Fibroblast of lung (primary cell): ENCODE results near the gene RUNX2. TPM values are rescaled to one million over a fixed set of nuclear protein-coding genes. Genes with fewer than 3 reads are reported as not detected.
A peak's percentile ranks its signal among the peaks of the same experiment; 100 is the strongest.

Experiments
- DNase-seq, 2 donors: peaks; one replicate each; pipeline versions ENCODE4 v3.0.0 to v3.0.0-alpha.2; 2010; ENCODE audit warnings: low read depth in 2 of 2
- H2AFZ ChIP-seq: 2 replicates; pipeline ENCODE4 v1.5.1; 2012; ENCODE audit warnings: low read length, control low read depth, inconsistent platforms
- H3K27ac ChIP-seq: 2 replicates; pipeline ENCODE4 v1.5.1; 2011; ENCODE audit warnings: low read length, control low read depth; ENCODE audit not compliant: insufficient read depth
- H3K27me3 ChIP-seq: 2 replicates; pipeline ENCODE4 v1.5.1; 2011; ENCODE audit warnings: mild to moderate bottlenecking, low read length; ENCODE audit not compliant: control insufficient read depth, insufficient read depth
- H3K36me3 ChIP-seq: 2 replicates; pipeline ENCODE4 v1.5.1; 2011; ENCODE audit warnings: low read length; ENCODE audit not compliant: control insufficient read depth, insufficient read depth
- H3K4me1 ChIP-seq: 2 replicates; pipeline ENCODE4 v1.5.1; 2011; ENCODE audit warnings: low read length; ENCODE audit not compliant: control insufficient read depth, insufficient read depth; ENCODE audit errors: extremely low read depth
- H3K4me2 ChIP-seq: 2 replicates; pipeline ENCODE4 v1.5.1; 2011; ENCODE audit warnings: low read length, control low read depth; ENCODE audit not compliant: insufficient read depth; ENCODE audit errors: extremely low read depth
- H3K4me3 ChIP-seq, 4 experiments: fragments of 200-600 bp in 1 of 4; sonication (generic) in 1 of 4; replicated peaks in 1 of 4; 2 replicates each; pipeline ENCODE4 v1.5.1; 2011 to 2016; ENCODE audit warnings: low read length in 4 of 4, low read depth in 3 of 4, mild to moderate bottlenecking in 3 of 4, control low read depth in 2 of 4, inconsistent platforms in 1 of 4, mixed read lengths in 1 of 4; ENCODE audit not compliant: insufficient read depth in 1 of 4; ENCODE audit errors: control extremely low read depth in 1 of 4
- H3K79me2 ChIP-seq: 2 replicates; pipeline ENCODE4 v1.5.1; 2012; ENCODE audit warnings: mild to moderate bottlenecking, low read length, inconsistent platforms; ENCODE audit not compliant: control insufficient read depth, insufficient read depth
- H3K9ac ChIP-seq: 2 replicates; pipeline ENCODE4 v1.5.1; 2011; ENCODE audit warnings: mild to moderate bottlenecking, low read length, control low read depth; ENCODE audit not compliant: insufficient read depth
- H3K9me3 ChIP-seq: 2 replicates; pipeline ENCODE4 v1.5.1; 2012; ENCODE audit warnings: low read depth, low read length; ENCODE audit not compliant: control insufficient read depth, insufficient read depth
- H4K20me1 ChIP-seq: 2 replicates; pipeline ENCODE4 v1.5.1; 2011; ENCODE audit warnings: low read length; ENCODE audit not compliant: control insufficient read depth, insufficient read depth; ENCODE audit errors: extremely low read depth
- EZH2 ChIP-seq: IDR thresholded peaks from 2 replicates; pipeline ENCODE4 v1.5.1; 2012; ENCODE audit warnings: low read length, control low read depth, mild to moderate bottlenecking; ENCODE audit errors: missing control alignments
- polyA plus RNA-seq, 2 donors: library from polyadenylated mRNA; depleted of rRNA in 1 of 2; stranded (reverse) in 1 of 2; unstranded in 1 of 2; fragments of >200 nt; gene quantifications; 2 replicates each; pipeline ENCODE4 v1.2.1, GENCODE V29; 2011 to 2012; ENCODE audit warnings: missing spikeins in 1 of 2
- total RNA-seq: library from RNA; depleted of rRNA; stranded (reverse); fragments of >200 nt; gene quantifications from 2 replicates; pipeline ENCODE4 v1.2.1, GENCODE V29; 2014
- TF ChIP-seq, protein P1 (sequence below), 2 donors: IDR thresholded peaks in 1 of 2; conservative IDR thresholded peaks in 1 of 2; 1 replicate in 1 of 2; 2 replicates in 1 of 2; pipeline ENCODE4 v1.5.1; 2011 to 2012; ENCODE audit warnings: low read length in 2 of 2, control low read depth in 1 of 2, inconsistent platforms in 1 of 2, low read depth in 1 of 2, mild to moderate bottlenecking in 1 of 2

Gene RUNX2
- total and polyA plus RNA-seq, 2 donors (not counting 1 experiment from before 2014, with no cell fraction given) = 2.5 to 4.5 TPM

DNA sequence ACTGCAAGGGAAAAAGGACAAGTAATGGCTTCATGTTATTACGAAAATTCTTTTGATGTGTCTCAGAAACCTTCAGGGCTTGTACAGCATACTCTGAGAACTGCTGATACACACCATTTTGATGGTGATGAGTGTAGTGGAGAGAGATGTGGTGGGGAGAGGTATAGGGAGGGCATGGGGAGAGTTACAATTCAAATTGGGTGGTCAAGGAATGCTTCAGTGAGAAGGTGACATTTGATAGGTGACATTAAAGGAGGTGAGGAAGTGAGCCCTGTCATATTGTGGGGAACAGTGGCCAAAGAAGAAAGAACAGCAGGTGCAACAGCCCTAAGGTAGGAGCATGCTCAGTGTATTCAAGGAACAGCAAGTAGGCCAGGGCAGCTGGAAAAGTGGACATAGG, 368.6 kb downstream of the RUNX2 start:
- H3K36me3 ChIP-seq = no peaks in the 10 kb centered on the region
- H3K27ac ChIP-seq = peak overlapping the region; percentile 58
- no peak overlapping the region for H3K4me3 ChIP-seq
- H3K9ac ChIP-seq = no peak overlapping the region
- no peak overlapping the region for H3K4me2 ChIP-seq
- no peaks in the 10 kb centered on the region for H3K79me2 ChIP-seq
- no peak for TF ChIP-seq EZH2
- TF ChIP-seq, protein P1, sequence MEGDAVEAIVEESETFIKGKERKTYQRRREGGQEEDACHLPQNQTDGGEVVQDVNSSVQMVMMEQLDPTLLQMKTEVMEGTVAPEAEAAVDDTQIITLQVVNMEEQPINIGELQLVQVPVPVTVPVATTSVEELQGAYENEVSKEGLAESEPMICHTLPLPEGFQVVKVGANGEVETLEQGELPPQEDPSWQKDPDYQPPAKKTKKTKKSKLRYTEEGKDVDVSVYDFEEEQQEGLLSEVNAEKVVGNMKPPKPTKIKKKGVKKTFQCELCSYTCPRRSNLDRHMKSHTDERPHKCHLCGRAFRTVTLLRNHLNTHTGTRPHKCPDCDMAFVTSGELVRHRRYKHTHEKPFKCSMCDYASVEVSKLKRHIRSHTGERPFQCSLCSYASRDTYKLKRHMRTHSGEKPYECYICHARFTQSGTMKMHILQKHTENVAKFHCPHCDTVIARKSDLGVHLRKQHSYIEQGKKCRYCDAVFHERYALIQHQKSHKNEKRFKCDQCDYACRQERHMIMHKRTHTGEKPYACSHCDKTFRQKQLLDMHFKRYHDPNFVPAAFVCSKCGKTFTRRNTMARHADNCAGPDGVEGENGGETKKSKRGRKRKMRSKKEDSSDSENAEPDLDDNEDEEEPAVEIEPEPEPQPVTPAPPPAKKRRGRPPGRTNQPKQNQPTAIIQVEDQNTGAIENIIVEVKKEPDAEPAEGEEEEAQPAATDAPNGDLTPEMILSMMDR (conservative IDR thresholded peaks at IDR 0.05 in 1 of 2, IDR thresholded peaks at IDR 0.05 in 1 of 2; ENCODE audit: low read depth in 1 of 2, low read length in 2 of 2) = no peak
- no peaks in the 10 kb centered on the region for H3K27me3 ChIP-seq
- no peaks in the 10 kb centered on the region for H3K9me3 ChIP-seq
- H2AFZ ChIP-seq = no peak overlapping the region
- no peak for DNase-seq
- no peaks in the 10 kb centered on the region for H4K20me1 ChIP-seq
- peaks cover 7% of the 10 kb centered on the region for H3K4me1 ChIP-seq

DNA sequence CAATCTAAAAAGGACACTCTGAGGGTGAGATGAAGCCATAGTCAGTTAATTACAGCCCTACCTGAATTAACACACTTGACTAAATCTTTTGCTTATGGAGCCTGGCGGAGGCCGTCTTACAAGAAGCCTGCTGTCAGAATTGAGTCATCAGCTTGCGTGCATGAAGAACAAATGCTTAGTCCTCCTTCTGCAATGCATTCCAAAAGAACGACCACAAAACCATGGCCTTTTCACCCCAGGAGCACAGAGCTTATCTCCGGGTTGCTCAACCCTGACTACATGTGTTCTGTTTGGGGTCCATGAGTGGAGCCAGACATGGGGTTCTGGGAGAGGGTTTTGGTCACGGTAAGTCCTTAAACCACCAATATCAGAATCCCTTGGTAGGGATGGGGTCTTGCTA, 369.5 kb downstream of the RUNX2 start:
- Histone ChIP-seq H4K20me1 (no peaks in the 10 kb centered on the region), H3K79me2 (no peaks in the 10 kb centered on the region), H3K27me3 (no peaks in the 10 kb centered on the region), H3K4me2 (peak overlapping the region; percentile 13), H2AFZ (no peak overlapping the region), H3K9ac (no peak overlapping the region), H3K4me3 (no peak overlapping the region), H3K4me1 (peaks cover 7% of the 10 kb centered on the region), H3K36me3 (no peaks in the 10 kb centered on the region), H3K27ac (peak overlapping the region; percentile 67), H3K9me3 (no peaks in the 10 kb centered on the region)
- TF ChIP-seq, protein P1 (conservative IDR thresholded peaks at IDR 0.05 in 1 of 2, IDR thresholded peaks at IDR 0.05 in 1 of 2; ENCODE audit: low read depth in 1 of 2, low read length in 2 of 2) = no peak
- TF ChIP-seq EZH2 = no peak
- peak; percentile 93 to 100 for DNase-seq

DNA sequence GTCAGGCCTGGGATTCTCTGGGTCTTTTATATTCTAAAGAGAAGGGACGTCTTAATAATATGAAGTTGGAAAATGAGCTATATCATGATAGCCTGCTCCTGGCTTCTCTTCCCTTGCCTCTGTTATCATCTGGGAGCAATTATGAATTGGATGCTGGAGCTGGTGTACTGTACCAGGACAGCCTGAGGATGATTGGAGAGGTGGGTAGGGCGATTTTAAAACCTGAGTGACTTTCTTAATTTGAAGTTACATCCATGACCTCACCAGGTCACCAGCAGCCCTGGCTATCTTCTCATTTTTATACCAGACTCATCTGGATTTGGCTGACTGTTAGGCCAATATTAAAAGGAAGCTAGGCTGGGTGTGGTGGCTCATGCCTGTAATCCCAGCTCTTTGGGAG, 369.9 kb downstream of the RUNX2 start:
- Histone ChIP-seq H3K4me3 (no peak overlapping the region), H3K4me2 (no peak overlapping the region), H3K4me1 (peaks cover 10% of the 10 kb centered on the region), H3K79me2 (no peaks in the 10 kb centered on the region), H3K27me3 (no peaks in the 10 kb centered on the region), H3K36me3 (no peaks in the 10 kb centered on the region), H2AFZ (no peak overlapping the region), H3K9me3 (no peaks in the 10 kb centered on the region), H3K27ac (peak overlapping the region; percentile 67), H4K20me1 (no peaks in the 10 kb centered on the region), H3K9ac (no peak overlapping the region)
- TF ChIP-seq, protein P1 (conservative IDR thresholded peaks at IDR 0.05 in 1 of 2, IDR thresholded peaks at IDR 0.05 in 1 of 2; ENCODE audit: low read depth in 1 of 2, low read length in 2 of 2) = no peak
- no peak for TF ChIP-seq EZH2
- no peak for DNase-seq
